H9 (cell line): Measurements from ENCODE around the gene SP100. TPM values are rescaled to one million over a fixed set of nuclear protein-coding genes. Genes with fewer than 3 reads are reported as not detected.

Source experiments
- DNase-seq: peaks from one replicate; pipeline ENCODE4 v3.0.0-alpha.2; 2017
- H2AFZ ChIP-seq: one replicate; pipeline ENCODE4 v1.6.1; 2013; ENCODE audit warnings: mild to moderate bottlenecking, low read length, control low read depth, moderate library complexity
- H2AK5ac ChIP-seq: 2 replicates; pipeline ENCODE4 v1.6.1; 2013; ENCODE audit warnings: low read length, control low read depth, mixed read lengths; ENCODE audit not compliant: insufficient read length
- H2BK120ac ChIP-seq: one replicate; pipeline ENCODE4 v1.6.1; 2013; ENCODE audit warnings: low read depth, mild to moderate bottlenecking, low read length, control low read depth, inconsistent platforms; ENCODE audit not compliant: poor library complexity, severe bottlenecking
- H2BK12ac ChIP-seq: 2 replicates; pipeline ENCODE4 v1.6.1; 2013; ENCODE audit warnings: low read length, control low read depth, mixed read lengths, low read depth; ENCODE audit not compliant: insufficient read length
- H2BK15ac ChIP-seq: 2 replicates; pipeline ENCODE4 v1.6.1; 2013; ENCODE audit warnings: low read depth, low read length, control low read depth
- H2BK20ac ChIP-seq: one replicate; pipeline ENCODE4 v1.6.1; 2013; ENCODE audit warnings: low read depth, mild to moderate bottlenecking, low read length, control low read depth, inconsistent platforms; ENCODE audit not compliant: poor library complexity, severe bottlenecking
- H2BK5ac ChIP-seq: 2 replicates; pipeline ENCODE4 v1.6.1; 2013; ENCODE audit warnings: low read length, control low read depth, mixed read lengths; ENCODE audit not compliant: insufficient read length
- H3K14ac ChIP-seq: 2 replicates; pipeline ENCODE4 v1.6.1; 2013; ENCODE audit warnings: low read length, control low read depth; ENCODE audit not compliant: insufficient read depth
- H3K18ac ChIP-seq: 2 replicates; pipeline ENCODE4 v1.6.1; 2013; ENCODE audit warnings: low read depth, mild to moderate bottlenecking, mixed read lengths, low read length, control low read depth; ENCODE audit not compliant: insufficient read length
- H3K23ac ChIP-seq: 2 replicates; pipeline ENCODE4 v1.6.1; 2013; ENCODE audit warnings: low read length, control low read depth, mixed read lengths, low read depth; ENCODE audit not compliant: insufficient read length
- H3K23me2 ChIP-seq: 2 replicates; pipeline ENCODE4 v1.6.1; 2013; ENCODE audit warnings: low read depth, mild to moderate bottlenecking, mixed read lengths, low read length, control low read depth; ENCODE audit not compliant: insufficient read length, poor library complexity, severe bottlenecking
- H3K27ac ChIP-seq: 2 replicates; pipeline ENCODE4 v1.5.1; 2013; ENCODE audit warnings: low read length, control low read depth, mixed read lengths, low read depth; ENCODE audit not compliant: insufficient read length
- H3K27me3 ChIP-seq: 2 replicates; pipeline ENCODE4 v1.6.1; 2013; ENCODE audit warnings: low read length, control low read depth, inconsistent platforms; ENCODE audit not compliant: insufficient read depth
- H3K4ac ChIP-seq: 2 replicates; pipeline ENCODE4 v1.6.1; 2013; ENCODE audit warnings: low read depth, mild to moderate bottlenecking, control low read depth, inconsistent platforms, low read length, moderate library complexity
- H3K4me1 ChIP-seq: 2 replicates; pipeline ENCODE4 v1.6.1; 2013; ENCODE audit warnings: low read length, control low read depth, inconsistent platforms; ENCODE audit not compliant: insufficient read depth
- H3K4me2 ChIP-seq: 2 replicates; pipeline ENCODE4 v1.6.1; 2013; ENCODE audit warnings: low read length, control low read depth, mixed read lengths; ENCODE audit not compliant: insufficient read length, insufficient read depth
- H3K56ac ChIP-seq: 2 replicates; pipeline ENCODE4 v1.6.1; 2013; ENCODE audit warnings: low read depth, mild to moderate bottlenecking, mixed read lengths, low read length, control low read depth; ENCODE audit not compliant: insufficient read length
- H3K79me1 ChIP-seq: 2 replicates; pipeline ENCODE4 v1.6.1; 2013; ENCODE audit warnings: low read depth, mild to moderate bottlenecking, moderate library complexity, low read length, control low read depth, inconsistent platforms; ENCODE audit not compliant: insufficient read depth, poor library complexity, severe bottlenecking
- H3K79me2 ChIP-seq: 2 replicates; pipeline ENCODE4 v1.6.1; 2013; ENCODE audit warnings: low read length, control low read depth, inconsistent platforms; ENCODE audit not compliant: insufficient read depth
- H3K9ac ChIP-seq: 2 replicates; pipeline ENCODE4 v1.6.1; 2013; ENCODE audit warnings: low read length, control low read depth, mixed read lengths; ENCODE audit not compliant: insufficient read length; ENCODE audit errors: extremely low read depth
- H3K9me3 ChIP-seq: one replicate; pipeline ENCODE4 v1.6.1; 2013; ENCODE audit warnings: low read depth, low read length, inconsistent platforms; ENCODE audit not compliant: control insufficient read depth
- H3T11ph ChIP-seq: one replicate; pipeline ENCODE4 v1.6.1; 2013; ENCODE audit warnings: mild to moderate bottlenecking, low read length, control low read depth, inconsistent platforms
- H4K20me1 ChIP-seq: one replicate; pipeline ENCODE4 v1.6.1; 2013; ENCODE audit not compliant: control insufficient read depth, insufficient read length, insufficient read depth
- H4K5ac ChIP-seq: 2 replicates; pipeline ENCODE4 v1.6.1; 2013; ENCODE audit warnings: low read depth, mild to moderate bottlenecking, mixed read lengths, low read length, control low read depth; ENCODE audit not compliant: insufficient read length
- H4K8ac ChIP-seq: replicated peaks from 2 replicates; pipeline ENCODE4 v1.6.1; 2013; ENCODE audit warnings: low read length, control low read depth, mixed read lengths, low read depth; ENCODE audit not compliant: insufficient read length
- H4K91ac ChIP-seq: 2 replicates; pipeline ENCODE4 v1.6.1; 2013; ENCODE audit warnings: low read depth, mild to moderate bottlenecking, moderate library complexity, mixed read lengths, low read length, control low read depth; ENCODE audit not compliant: insufficient read length
- H3K27ac Mint-ChIP-seq, 3 experiments: 2 replicates in 2 of 3; 3 replicates in 1 of 3; pipeline ENCODE4 v1.8.0; 2020 to 2021; ENCODE audit warnings: mixed read lengths in 3 of 3, mild to moderate bottlenecking in 1 of 3, moderate library complexity in 1 of 3
- H3K27me3 Mint-ChIP-seq: 2 replicates; pipeline ENCODE4 v1.8.0; 2021; ENCODE audit warnings: low read depth, mild to moderate bottlenecking, moderate library complexity, mixed read lengths
- H3K36me3 Mint-ChIP-seq, 3 experiments: 2 replicates in 2 of 3; 3 replicates in 1 of 3; pipeline ENCODE4 v1.8.0; 2020 to 2021; ENCODE audit warnings: low read depth in 3 of 3, mixed read lengths in 3 of 3; ENCODE audit not compliant: insufficient read depth in 1 of 3
- H3K4me1 Mint-ChIP-seq, 2 experiments: 2 replicates each; pipeline ENCODE4 v1.8.0; 2020; ENCODE audit warnings: mixed read lengths in 2 of 2
- H3K4me3 Mint-ChIP-seq, 2 experiments: 2 replicates in 1 of 2; 3 replicates in 1 of 2; pipeline ENCODE4 v1.8.0; 2020 to 2021; ENCODE audit warnings: mild to moderate bottlenecking in 2 of 2, mixed read lengths in 2 of 2, moderate library complexity in 1 of 2
- H3K9me3 Mint-ChIP-seq, 2 experiments: 2 replicates in 1 of 2; 3 replicates in 1 of 2; pipeline ENCODE4 v1.8.0; 2020; ENCODE audit warnings: mild to moderate bottlenecking in 2 of 2, mixed read lengths in 2 of 2, moderate library complexity in 1 of 2
- WGBS: extraction: QIAGEN DNeasy Blood & Tissue Kit; methylation state at CpG from one replicate; pipeline ENCODE4 v1.1.7; 2013; ENCODE audit warnings: missing lambda C conversion rate, low lambda C conversion rate, mixed read lengths; ENCODE audit not compliant: insufficient read length; ENCODE audit errors: extremely low coverage; 5-methylcytosine and 5-hydroxymethylcytosine counted together
- total RNA-seq: library from RNA; stranded (reverse); gene quantifications from 2 replicates; pipeline ENCODE4 v1.2.1, GENCODE V29; 2021
- TF ChIP-seq, protein P1 (sequence below): fragments of 200-600 bp; sonication (generic); conservative IDR thresholded peaks from 3 replicates; pipeline ENCODE4 v1.8.0; 2021; ENCODE audit warnings: antibody characterized with exemption, mild to moderate bottlenecking

Gene SP100
- total RNA-seq, 1 experiment from 2014 or later, result 0.28 TPM

- Histone ChIP-seq H2BK20ac (no peak overlapping the region), H2BK5ac (no peak overlapping the region), H3K56ac (no peak overlapping the region), H3K27ac (no peak overlapping the region), H2BK15ac (no peak overlapping the region), H2AFZ (no peak overlapping the region), H3K4me2 (no peak overlapping the region), H3K18ac (no peak overlapping the region), H3K79me1 (no peaks in the 10 kb centered on the region), H3K23me2 (no peaks in the 10 kb centered on the region), H4K5ac (no peak overlapping the region), H3K23ac (no peak overlapping the region), H3T11ph (no peak overlapping the region), H2BK120ac (no peak overlapping the region), H3K79me2 (no peaks in the 10 kb centered on the region), H4K91ac (no peak overlapping the region), H3K4me1 (no peaks in the 10 kb centered on the region; the same call in 1 of the 2 replicates), H2BK12ac (no peak overlapping the region), H3K9ac (no peak overlapping the region), H3K27me3 (no peaks in the 10 kb centered on the region), H2AK5ac (no peak overlapping the region), H3K14ac (no peak overlapping the region), H4K20me1 (no peaks in the 10 kb centered on the region), H3K9me3 (no peaks in the 10 kb centered on the region), H3K4ac (no peak overlapping the region), H4K8ac (no peak overlapping the region)
- H3K27me3 Mint-ChIP-seq, result no peaks in the 10 kb centered on the region; the same call in none of the 2 replicates
- no peak overlapping the region for H3K27ac Mint-ChIP-seq
- no CpG with 5 or more reads among the region's 1 CpG for WGBS
- no peaks in the 10 kb centered on the region; a peak in 1 of 7 replicates for H3K36me3 Mint-ChIP-seq
- DNase-seq, result no peak
- H3K9me3 Mint-ChIP-seq, result peaks cover 0 to 2% of the 10 kb centered on the region in 2 experiments; a peak in 3 of 5 replicates
- no peaks in the 10 kb centered on the region for H3K4me1 Mint-ChIP-seq
- TF ChIP-seq, protein P1, sequence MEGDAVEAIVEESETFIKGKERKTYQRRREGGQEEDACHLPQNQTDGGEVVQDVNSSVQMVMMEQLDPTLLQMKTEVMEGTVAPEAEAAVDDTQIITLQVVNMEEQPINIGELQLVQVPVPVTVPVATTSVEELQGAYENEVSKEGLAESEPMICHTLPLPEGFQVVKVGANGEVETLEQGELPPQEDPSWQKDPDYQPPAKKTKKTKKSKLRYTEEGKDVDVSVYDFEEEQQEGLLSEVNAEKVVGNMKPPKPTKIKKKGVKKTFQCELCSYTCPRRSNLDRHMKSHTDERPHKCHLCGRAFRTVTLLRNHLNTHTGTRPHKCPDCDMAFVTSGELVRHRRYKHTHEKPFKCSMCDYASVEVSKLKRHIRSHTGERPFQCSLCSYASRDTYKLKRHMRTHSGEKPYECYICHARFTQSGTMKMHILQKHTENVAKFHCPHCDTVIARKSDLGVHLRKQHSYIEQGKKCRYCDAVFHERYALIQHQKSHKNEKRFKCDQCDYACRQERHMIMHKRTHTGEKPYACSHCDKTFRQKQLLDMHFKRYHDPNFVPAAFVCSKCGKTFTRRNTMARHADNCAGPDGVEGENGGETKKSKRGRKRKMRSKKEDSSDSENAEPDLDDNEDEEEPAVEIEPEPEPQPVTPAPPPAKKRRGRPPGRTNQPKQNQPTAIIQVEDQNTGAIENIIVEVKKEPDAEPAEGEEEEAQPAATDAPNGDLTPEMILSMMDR, result no peak
- no peak overlapping the region for H3K4me3 Mint-ChIP-seq
Measured at GRCh38 chr2:230540332-230540731, 124.3 kb downstream of the SP100 start.
